Breast epithelium (tissue), 3 donors: ENCODE measurements around the gene GMDS.

Experiments
- CTCF ChIP-seq, 3 donors: fragments of 450-650 bp; IDR thresholded peaks; one replicate each; pipeline ENCODE4 v1.5.1; 2016 to 2017; ENCODE audit warnings: antibody characterized with exemption in 3 of 3, mild to moderate bottlenecking in 3 of 3, moderate library complexity in 3 of 3
- POLR2A ChIP-seq: fragments of 450-650 bp; IDR thresholded peaks from one replicate; pipeline ENCODE4 v1.6.1; 2016; ENCODE audit warnings: antibody characterized with exemption, mild to moderate bottlenecking, moderate library complexity
- POLR2AphosphoS5 ChIP-seq, 3 donors: sonication (generic); formaldehyde crosslinking; IDR thresholded peaks; one replicate each; pipeline ENCODE4 v1.6.1; 2017; ENCODE audit warnings: antibody characterized with exemption in 3 of 3

DNA sequence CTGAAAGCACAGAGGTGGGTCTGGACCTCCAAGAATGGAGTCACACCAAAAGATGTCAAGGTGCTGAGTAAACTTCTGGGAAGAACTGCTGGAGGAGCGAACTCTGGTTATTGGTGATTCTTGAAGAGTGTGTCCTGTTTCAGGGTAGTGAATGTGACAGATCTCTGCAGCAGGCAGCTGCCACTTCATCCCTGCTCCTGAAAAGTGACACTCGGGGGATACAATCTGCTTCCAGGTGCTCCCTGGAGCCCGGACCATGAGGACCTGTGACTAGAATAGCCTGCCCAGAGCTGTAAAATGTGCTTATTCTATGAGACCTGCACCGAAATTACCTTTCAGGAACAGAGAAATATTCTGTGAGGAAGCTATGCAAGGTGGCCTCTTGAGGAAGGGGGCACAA lies 444.6 kb downstream of the GMDS start:
- no peak for TF ChIP-seq POLR2AphosphoS5 (IDR thresholded peaks at IDR 0.05)
- no peak for TF ChIP-seq CTCF (IDR thresholded peaks at IDR 0.05)
- TF ChIP-seq POLR2A = no peak
